Type B pancreatic cell (in vitro differentiated cells): ENCODE measurements around the gene ORM2. TPM values are rescaled to one million over a fixed set of nuclear protein-coding genes. Genes with fewer than 3 reads are reported as not detected.
A peak's percentile ranks its signal among the peaks of the same experiment; 100 is the strongest.

Source experiments
- DNase-seq: peaks from one replicate; pipeline ENCODE4 v3.0.0; 2021; ENCODE audit warnings: mixed read lengths; ENCODE audit not compliant: unreplicated experiment; ENCODE audit errors: extremely low spot score
- H3K27ac Mint-ChIP-seq: 2 replicates; pipeline ENCODE4 v1.8.0; 2021; ENCODE audit warnings: mild to moderate bottlenecking, mixed read lengths
- H3K27me3 Mint-ChIP-seq: 2 replicates; pipeline ENCODE4 v1.8.0; 2021; ENCODE audit warnings: mixed read lengths
- H3K36me3 Mint-ChIP-seq: 2 replicates; pipeline ENCODE4 v1.8.0; 2021; ENCODE audit warnings: mixed read lengths
- H3K4me1 Mint-ChIP-seq: one replicate; pipeline ENCODE4 v1.8.0; 2021; ENCODE audit warnings: mixed read lengths; ENCODE audit not compliant: unreplicated experiment
- H3K4me3 Mint-ChIP-seq: 2 replicates; pipeline ENCODE4 v1.8.0; 2021; ENCODE audit warnings: mild to moderate bottlenecking, mixed read lengths
- H3K9me3 Mint-ChIP-seq: 2 replicates; pipeline ENCODE4 v1.8.0; 2021; ENCODE audit warnings: mixed read lengths
- total RNA-seq: library from RNA; stranded (reverse); gene quantifications from 2 replicates; pipeline ENCODE4 v1.2.1, GENCODE V29; 2021; ENCODE audit warnings: low replicate concordance
- TF ChIP-seq, protein P1 (sequence below): fragments of 200-600 bp; sonication (generic); conservative IDR thresholded peaks from 2 replicates; pipeline ENCODE4 v1.5.0; 2021; ENCODE audit warnings: antibody characterized with exemption, mild to moderate bottlenecking

Gene ORM2
- total RNA-seq, 1 donor from 2014 or later: not detected

DNA sequence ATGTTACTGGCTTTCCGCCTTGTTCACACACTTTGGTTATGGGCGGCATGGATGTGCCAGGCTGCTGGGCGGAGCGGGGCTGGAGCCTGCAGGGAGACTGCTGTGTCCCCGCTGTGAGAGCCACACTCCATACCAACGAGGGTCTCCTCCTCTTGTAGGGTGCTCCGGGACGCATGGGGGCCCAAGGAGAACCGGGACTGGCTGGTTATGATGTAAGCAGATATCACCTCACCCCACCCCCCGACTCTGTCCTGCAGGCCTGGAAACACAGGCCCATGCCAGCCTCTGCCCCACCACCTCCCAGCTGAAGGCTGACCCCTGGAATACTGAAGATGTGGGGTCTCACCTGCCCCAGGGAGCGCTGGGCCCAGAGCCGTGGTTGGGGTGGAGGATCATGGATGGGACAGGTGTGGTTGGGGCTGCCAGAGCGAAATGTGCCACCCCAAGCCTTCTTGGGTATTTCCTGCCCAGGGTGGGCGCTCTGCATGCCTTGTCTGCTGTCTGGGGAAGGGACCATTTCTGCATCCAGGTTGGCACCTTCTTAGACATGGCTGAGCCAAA lies 46.0 kb upstream of the ORM2 start:
- peaks cover 37% of the 10 kb centered on the region for H3K4me1 Mint-ChIP-seq
- H3K36me3 Mint-ChIP-seq: peaks cover 8% of the 10 kb centered on the region
- H3K27me3 Mint-ChIP-seq: no peaks in the 10 kb centered on the region
- H3K27ac Mint-ChIP-seq: no peak overlapping the region
- no peak overlapping the region for H3K4me3 Mint-ChIP-seq
- no peak for DNase-seq
- TF ChIP-seq, protein P1, sequence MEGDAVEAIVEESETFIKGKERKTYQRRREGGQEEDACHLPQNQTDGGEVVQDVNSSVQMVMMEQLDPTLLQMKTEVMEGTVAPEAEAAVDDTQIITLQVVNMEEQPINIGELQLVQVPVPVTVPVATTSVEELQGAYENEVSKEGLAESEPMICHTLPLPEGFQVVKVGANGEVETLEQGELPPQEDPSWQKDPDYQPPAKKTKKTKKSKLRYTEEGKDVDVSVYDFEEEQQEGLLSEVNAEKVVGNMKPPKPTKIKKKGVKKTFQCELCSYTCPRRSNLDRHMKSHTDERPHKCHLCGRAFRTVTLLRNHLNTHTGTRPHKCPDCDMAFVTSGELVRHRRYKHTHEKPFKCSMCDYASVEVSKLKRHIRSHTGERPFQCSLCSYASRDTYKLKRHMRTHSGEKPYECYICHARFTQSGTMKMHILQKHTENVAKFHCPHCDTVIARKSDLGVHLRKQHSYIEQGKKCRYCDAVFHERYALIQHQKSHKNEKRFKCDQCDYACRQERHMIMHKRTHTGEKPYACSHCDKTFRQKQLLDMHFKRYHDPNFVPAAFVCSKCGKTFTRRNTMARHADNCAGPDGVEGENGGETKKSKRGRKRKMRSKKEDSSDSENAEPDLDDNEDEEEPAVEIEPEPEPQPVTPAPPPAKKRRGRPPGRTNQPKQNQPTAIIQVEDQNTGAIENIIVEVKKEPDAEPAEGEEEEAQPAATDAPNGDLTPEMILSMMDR: no peak
- no peaks in the 10 kb centered on the region for H3K9me3 Mint-ChIP-seq

GRCh38 chr9:114284316-114285060 lies 45.2 kb upstream of the ORM2 start:
- no peak overlapping the region for H3K27ac Mint-ChIP-seq
- no peaks in the 10 kb centered on the region for H3K9me3 Mint-ChIP-seq
- H3K4me1 Mint-ChIP-seq: peaks cover 37% of the 10 kb centered on the region
- H3K4me3 Mint-ChIP-seq: no peak overlapping the region
- no peaks in the 10 kb centered on the region for H3K27me3 Mint-ChIP-seq
- TF ChIP-seq, protein P1: no peak
- H3K36me3 Mint-ChIP-seq: peaks cover 7% of the 10 kb centered on the region
- DNase-seq: no peak

GRCh38 chr9:114285166-114285867 lies 44.4 kb upstream of the ORM2 start:
- Mint-ChIP-seq H3K27me3 (no peaks in the 10 kb centered on the region), H3K4me3 (peak overlapping the region; percentile 51), H3K9me3 (no peaks in the 10 kb centered on the region), H3K4me1 (peaks cover 37% of the 10 kb centered on the region), H3K36me3 (peaks cover 7% of the 10 kb centered on the region), H3K27ac (no peak overlapping the region)
- TF ChIP-seq, protein P1: no peak
- DNase-seq: peak; percentile 69

GRCh38 chr9:114286146-114286679 lies 43.5 kb upstream of the ORM2 start:
- H3K9me3 Mint-ChIP-seq: no peaks in the 10 kb centered on the region
- no peak overlapping the region for H3K4me3 Mint-ChIP-seq
- peak; percentile 34 for DNase-seq
- TF ChIP-seq, protein P1: no peak
- H3K27me3 Mint-ChIP-seq: no peaks in the 10 kb centered on the region
- H3K36me3 Mint-ChIP-seq: peaks cover 7% of the 10 kb centered on the region
- H3K27ac Mint-ChIP-seq: no peak overlapping the region
- peaks cover 40% of the 10 kb centered on the region for H3K4me1 Mint-ChIP-seq

- Mint-ChIP-seq H3K27ac (no peak overlapping the region), H3K4me1 (peaks cover 33% of the 10 kb centered on the region), H3K36me3 (peaks cover 8% of the 10 kb centered on the region), H3K4me3 (no peak overlapping the region), H3K9me3 (no peaks in the 10 kb centered on the region), H3K27me3 (no peaks in the 10 kb centered on the region)
- TF ChIP-seq, protein P1: no peak
- DNase-seq: peak; percentile 66
Measured at GRCh38 chr9:114287001-114287762, 42.5 kb upstream of the ORM2 start.
